ENCODE measurements around the gene DUSP22. TPM values are rescaled to one million over a fixed set of nuclear protein-coding genes. Genes with fewer than 3 reads are reported as not detected.

DUSP22 gene
- total and polyA plus RNA-seq, 4 donors, result 28.2 to 42.3 (median 29.7) TPM

DNA sequence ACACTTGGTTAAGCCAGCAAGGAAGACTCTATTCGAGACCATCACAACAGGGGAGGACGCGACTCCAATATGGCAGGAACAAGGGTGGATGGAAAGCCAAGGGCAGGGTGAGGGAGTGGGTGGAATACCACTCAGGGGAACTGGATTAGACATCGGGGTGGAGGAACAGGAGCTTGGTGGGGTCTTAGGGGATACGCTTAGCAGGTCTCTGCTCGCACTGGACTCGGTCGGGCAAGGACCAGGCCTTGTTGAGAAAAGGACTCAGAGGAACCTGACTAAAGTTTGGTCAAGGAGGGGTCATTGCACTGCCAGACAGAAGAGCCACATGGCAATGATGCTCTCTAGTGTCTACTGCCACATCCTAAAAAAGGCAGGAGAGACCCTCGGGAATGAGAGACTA lies 10.5 kb downstream of the DUSP22 start:
- peaks cover 4% of the 10 kb centered on the region for H3K36me3 ChIP-seq (ENCODE audit: control insufficient read depth, insufficient read depth, low read length)

DNA sequence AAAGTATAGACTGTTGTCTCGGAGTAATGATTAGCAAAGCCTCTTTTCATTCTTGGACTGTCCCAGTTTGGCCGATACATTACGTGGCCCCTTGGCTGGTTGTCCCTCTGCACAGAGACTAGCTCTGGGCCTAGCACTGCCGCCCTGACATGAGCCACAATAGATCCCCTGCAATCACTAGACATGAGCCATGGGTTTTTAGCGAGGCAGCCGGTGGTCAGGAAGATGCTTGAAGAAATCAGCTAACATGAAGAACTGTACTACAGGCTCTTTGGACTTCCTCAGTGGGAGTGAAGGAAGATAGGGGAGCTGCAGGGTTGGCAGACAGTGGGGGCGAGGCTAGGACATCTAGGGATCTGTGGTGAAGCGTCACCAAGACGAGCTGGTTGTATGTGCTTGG lies 11.0 kb downstream of the DUSP22 start:
- Histone ChIP-seq H3K4me3 (ENCODE audit: low read depth, low read length) (no peak overlapping the region), H3K36me3 (ENCODE audit: control insufficient read depth, insufficient read depth, low read length) (peaks cover 4% of the 10 kb centered on the region), H3K9me3 (ENCODE audit: control insufficient read depth, insufficient read depth, low read length) (no peaks in the 10 kb centered on the region), H3K27me3 (ENCODE audit: control insufficient read depth, insufficient read depth, low read length) (no peaks in the 10 kb centered on the region), H3K4me1 (ENCODE audit: control insufficient read depth, insufficient read depth, low read length) (peaks cover 12% of the 10 kb centered on the region), H3K27ac (ENCODE audit: low read depth, low read length) (no peak overlapping the region)
- WGBS (ENCODE audit: insufficient coverage), result 85% methylated on average over 9 of the region's 9 CpGs
- DNase-seq (ENCODE audit: low read depth in 4 of 6, low spot score in 6 of 6), result no peak

More for the DNA sequence above, 10.5 kb downstream of the DUSP22 start:
- WGBS (ENCODE audit: insufficient coverage), result 88% methylated on average over 9 of the region's 9 CpGs
- Histone ChIP-seq H3K4me1 (ENCODE audit: control insufficient read depth, insufficient read depth, low read length) (peaks cover 14% of the 10 kb centered on the region), H3K27me3 (ENCODE audit: control insufficient read depth, insufficient read depth, low read length) (no peaks in the 10 kb centered on the region), H3K9me3 (ENCODE audit: control insufficient read depth, insufficient read depth, low read length) (no peaks in the 10 kb centered on the region), H3K27ac (ENCODE audit: low read depth, low read length) (no peak overlapping the region), H3K4me3 (ENCODE audit: low read depth, low read length) (no peak overlapping the region)
- DNase-seq (ENCODE audit: low read depth in 4 of 6, low spot score in 6 of 6), result no peak

DNA sequence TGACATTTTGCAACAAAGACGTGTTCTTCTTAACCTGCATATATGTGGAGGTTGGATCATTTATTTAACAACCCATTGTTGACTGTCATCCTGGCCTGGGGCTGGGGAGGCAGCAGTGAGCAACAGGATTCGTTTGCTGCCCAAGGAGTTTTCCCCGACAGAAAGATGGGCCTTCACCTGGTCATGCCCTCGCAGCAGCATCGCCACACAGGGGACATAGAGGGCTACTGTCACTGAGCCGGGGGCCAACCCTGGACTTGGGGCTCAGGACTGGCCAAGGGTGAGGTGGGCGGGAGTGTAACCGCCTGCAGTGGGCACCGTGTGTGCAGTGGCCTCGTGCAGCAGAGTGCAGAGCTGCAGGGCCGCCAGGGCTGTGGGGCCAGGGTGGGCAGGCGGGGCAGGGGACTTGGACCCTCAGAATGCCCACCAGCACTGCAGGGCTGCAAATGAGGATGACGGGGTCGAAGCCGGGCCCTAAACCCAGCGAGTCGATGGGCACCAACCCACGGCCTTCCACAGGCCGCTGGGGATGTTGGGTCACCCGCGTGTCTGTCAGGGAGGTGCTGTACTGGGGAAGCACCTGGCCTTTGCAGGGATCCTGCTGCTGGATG lies 11.8 kb downstream of the DUSP22 start:
- H3K4me1 ChIP-seq (ENCODE audit: control insufficient read depth, insufficient read depth, low read length), result peaks cover 12% of the 10 kb centered on the region
- no peak overlapping the region for H3K4me3 ChIP-seq (ENCODE audit: low read depth, low read length)
- H3K27ac ChIP-seq (ENCODE audit: low read depth, low read length), result no peak overlapping the region
- no peaks in the 10 kb centered on the region for H3K9me3 ChIP-seq (ENCODE audit: control insufficient read depth, insufficient read depth, low read length)
- H3K27me3 ChIP-seq (ENCODE audit: control insufficient read depth, insufficient read depth, low read length), result no peaks in the 10 kb centered on the region
- DNase-seq (ENCODE audit: low read depth in 4 of 6, low spot score in 6 of 6), result no peak
- WGBS (ENCODE audit: insufficient coverage), result 87% methylated on average over 21 of the region's 21 CpGs
- peaks cover 4% of the 10 kb centered on the region for H3K36me3 ChIP-seq (ENCODE audit: control insufficient read depth, insufficient read depth, low read length)

- Histone ChIP-seq H3K4me1 (ENCODE audit: control insufficient read depth, insufficient read depth, low read length) (peaks cover 12% of the 10 kb centered on the region), H3K27ac (ENCODE audit: low read depth, low read length) (no peak overlapping the region), H3K9me3 (ENCODE audit: control insufficient read depth, insufficient read depth, low read length) (no peaks in the 10 kb centered on the region), H3K4me3 (ENCODE audit: low read depth, low read length) (no peak overlapping the region), H3K27me3 (ENCODE audit: control insufficient read depth, insufficient read depth, low read length) (no peaks in the 10 kb centered on the region), H3K36me3 (ENCODE audit: control insufficient read depth, insufficient read depth, low read length) (peaks cover 4% of the 10 kb centered on the region)
- WGBS (ENCODE audit: insufficient coverage), result 71% methylated on average over 8 of the region's 8 CpGs
- no peak for DNase-seq (ENCODE audit: low read depth in 4 of 6, low spot score in 6 of 6)
Measured at GRCh38 chr6:304833-305370, 12.6 kb downstream of the DUSP22 start.

DNA sequence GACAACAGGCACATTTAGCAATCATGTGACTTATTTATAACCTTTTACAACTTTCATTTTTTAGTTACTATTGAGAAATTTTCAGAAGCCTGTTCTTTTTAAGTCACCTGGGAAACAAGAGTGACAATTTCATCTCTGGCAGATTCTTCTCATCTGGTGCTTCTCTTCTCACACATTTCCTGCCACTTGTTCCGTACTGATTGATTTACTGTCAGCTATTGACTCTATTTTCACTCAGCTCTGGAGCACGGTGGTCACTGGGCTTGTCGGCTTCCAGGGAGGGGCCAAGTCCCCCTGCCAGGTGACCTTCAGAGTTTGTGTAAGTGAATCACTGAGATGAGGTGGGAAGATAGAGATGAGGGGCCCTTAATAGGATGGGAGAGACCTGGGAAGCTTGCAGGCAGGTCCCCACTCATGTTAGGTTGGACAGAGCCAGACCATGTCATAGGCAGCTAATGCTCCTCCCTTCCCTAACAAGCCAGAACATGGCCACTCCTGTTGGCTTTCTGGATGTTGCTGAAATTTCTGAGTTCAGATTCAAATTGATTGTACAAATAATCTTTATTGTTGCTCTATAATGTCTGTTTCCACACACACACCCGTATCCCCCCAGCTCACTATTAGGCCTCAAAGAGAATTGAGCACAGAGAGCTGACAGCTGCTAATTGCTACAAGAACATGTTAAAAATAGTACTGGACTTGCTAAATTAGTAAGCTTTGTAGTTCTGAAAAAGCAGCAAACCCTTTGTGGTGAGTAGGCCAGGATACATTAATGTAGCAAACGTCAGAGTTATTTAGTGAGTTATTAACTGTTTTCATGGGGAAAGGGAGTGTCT lies 13.3 kb downstream of the DUSP22 start:
- Histone ChIP-seq H3K9me3 (ENCODE audit: control insufficient read depth, insufficient read depth, low read length) (no peaks in the 10 kb centered on the region), H3K27me3 (ENCODE audit: control insufficient read depth, insufficient read depth, low read length) (no peaks in the 10 kb centered on the region), H3K4me1 (ENCODE audit: control insufficient read depth, insufficient read depth, low read length) (peaks cover 12% of the 10 kb centered on the region), H3K27ac (ENCODE audit: low read depth, low read length) (no peak overlapping the region), H3K4me3 (ENCODE audit: low read depth, low read length) (no peak overlapping the region), H3K36me3 (ENCODE audit: control insufficient read depth, insufficient read depth, low read length) (peaks cover 4% of the 10 kb centered on the region)
- no peak for DNase-seq (ENCODE audit: low read depth in 4 of 6, low spot score in 6 of 6)
- 69% methylated on average over 4 of the region's 5 CpGs for WGBS (ENCODE audit: insufficient coverage)

DNA sequence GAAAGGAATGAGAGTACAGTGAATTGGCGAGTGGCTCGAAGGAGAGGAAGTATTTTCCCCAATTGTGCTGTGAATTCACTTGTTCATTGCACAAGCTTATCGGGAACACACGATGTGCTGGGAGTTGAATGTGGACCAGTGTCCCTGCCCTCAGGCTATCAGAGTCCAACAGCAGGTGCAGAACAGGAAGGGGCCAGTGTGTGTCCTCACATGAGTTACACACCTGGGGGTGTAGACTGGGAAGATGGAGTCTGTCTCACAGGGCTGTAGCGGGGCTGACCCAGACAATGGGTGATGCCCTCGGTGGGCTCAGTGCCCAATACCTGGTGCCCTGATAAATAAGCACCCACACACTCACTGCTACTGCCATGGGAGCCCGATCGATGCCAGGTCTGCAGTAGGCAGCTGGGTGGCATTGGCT lies 14.4 kb downstream of the DUSP22 start:
- H3K27ac ChIP-seq (ENCODE audit: low read depth, low read length), result no peak overlapping the region
- no peaks in the 10 kb centered on the region for H3K27me3 ChIP-seq (ENCODE audit: control insufficient read depth, insufficient read depth, low read length)
- H3K4me3 ChIP-seq (ENCODE audit: low read depth, low read length), result no peak overlapping the region
- peaks cover 4% of the 10 kb centered on the region for H3K36me3 ChIP-seq (ENCODE audit: control insufficient read depth, insufficient read depth, low read length)
- WGBS (ENCODE audit: insufficient coverage), result 90% methylated on average over 8 of the region's 8 CpGs
- no peaks in the 10 kb centered on the region for H3K9me3 ChIP-seq (ENCODE audit: control insufficient read depth, insufficient read depth, low read length)
- DNase-seq (ENCODE audit: low read depth in 4 of 6, low spot score in 6 of 6), result no peak
- peaks cover 12% of the 10 kb centered on the region for H3K4me1 ChIP-seq (ENCODE audit: control insufficient read depth, insufficient read depth, low read length)

- Histone ChIP-seq H3K27ac (ENCODE audit: low read depth, low read length) (no peak overlapping the region), H3K9me3 (ENCODE audit: control insufficient read depth, insufficient read depth, low read length) (no peaks in the 10 kb centered on the region), H3K27me3 (ENCODE audit: control insufficient read depth, insufficient read depth, low read length) (no peaks in the 10 kb centered on the region), H3K4me1 (ENCODE audit: control insufficient read depth, insufficient read depth, low read length) (peaks cover 12% of the 10 kb centered on the region), H3K4me3 (ENCODE audit: low read depth, low read length) (no peak overlapping the region), H3K36me3 (ENCODE audit: control insufficient read depth, insufficient read depth, low read length) (peaks cover 4% of the 10 kb centered on the region)
- no peak for DNase-seq (ENCODE audit: low read depth in 4 of 6, low spot score in 6 of 6)
- WGBS (ENCODE audit: insufficient coverage), result 73% methylated on average over 15 of the region's 15 CpGs
Measured at GRCh38 chr6:307065-307814, 15.0 kb downstream of the DUSP22 start.

DNA sequence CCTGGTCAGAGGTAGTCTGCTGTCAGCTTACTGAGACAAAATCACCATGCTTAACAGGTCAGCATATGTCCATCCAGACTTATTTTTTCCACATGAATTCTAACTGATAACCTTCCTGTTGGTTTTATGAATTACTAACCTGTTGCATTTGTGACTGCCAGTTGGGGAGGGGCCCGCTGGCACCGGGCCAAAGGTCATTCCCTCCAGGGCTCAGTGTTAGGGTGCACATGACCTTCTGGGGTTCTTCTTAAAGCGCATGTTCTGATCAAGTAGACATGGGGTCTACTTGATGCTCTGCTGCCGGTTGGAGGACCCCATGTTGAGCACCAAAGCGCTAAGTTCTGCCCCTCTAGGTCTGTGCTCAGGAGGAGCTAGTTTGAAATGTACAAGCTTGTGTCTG lies 15.6 kb downstream of the DUSP22 start:
- no peaks in the 10 kb centered on the region for H3K27me3 ChIP-seq (ENCODE audit: control insufficient read depth, insufficient read depth, low read length)
- WGBS (ENCODE audit: insufficient coverage), result 76% methylated on average over 5 of the region's 5 CpGs
- peaks cover 12% of the 10 kb centered on the region for H3K4me1 ChIP-seq (ENCODE audit: control insufficient read depth, insufficient read depth, low read length)
- DNase-seq (ENCODE audit: low read depth in 4 of 6, low spot score in 6 of 6), result no peak
- H3K27ac ChIP-seq (ENCODE audit: low read depth, low read length), result no peak overlapping the region
- no peaks in the 10 kb centered on the region for H3K9me3 ChIP-seq (ENCODE audit: control insufficient read depth, insufficient read depth, low read length)
- H3K4me3 ChIP-seq (ENCODE audit: low read depth, low read length), result no peak overlapping the region
- peaks cover 4% of the 10 kb centered on the region for H3K36me3 ChIP-seq (ENCODE audit: control insufficient read depth, insufficient read depth, low read length)

GRCh38 chr6:308307-308706 lies 16.0 kb downstream of the DUSP22 start:
- H3K4me3 ChIP-seq (ENCODE audit: low read depth, low read length), result no peak overlapping the region
- H3K27ac ChIP-seq (ENCODE audit: low read depth, low read length), result no peak overlapping the region
- H3K27me3 ChIP-seq (ENCODE audit: control insufficient read depth, insufficient read depth, low read length), result no peaks in the 10 kb centered on the region
- WGBS (ENCODE audit: insufficient coverage), result 86% methylated on average over 8 of the region's 10 CpGs
- H3K4me1 ChIP-seq (ENCODE audit: control insufficient read depth, insufficient read depth, low read length), result peaks cover 12% of the 10 kb centered on the region
- DNase-seq (ENCODE audit: low read depth in 4 of 6, low spot score in 6 of 6), result no peak
- no peaks in the 10 kb centered on the region for H3K9me3 ChIP-seq (ENCODE audit: control insufficient read depth, insufficient read depth, low read length)
- peaks cover 4% of the 10 kb centered on the region for H3K36me3 ChIP-seq (ENCODE audit: control insufficient read depth, insufficient read depth, low read length)
